PC-3 (cell line): Measurements from ENCODE around the gene RTF2.

ENCODE experiments used
- CTCF ChIP-seq: fragments of 300-600 bp; sonication (generic); conservative IDR thresholded peaks from 2 replicates; pipeline ENCODE4 v1.5.1; 2017; ENCODE audit warnings: antibody characterized with exemption, low read depth, mild to moderate bottlenecking, low read length
- EZH2 ChIP-seq: fragments of 300-600 bp; sonication (generic); IDR thresholded peaks from one replicate; pipeline ENCODE4 v1.6.1; 2017; ENCODE audit warnings: antibody characterized with exemption, mild to moderate bottlenecking, low read length; ENCODE audit not compliant: unreplicated experiment
- EZH2phosphoT487 ChIP-seq: fragments of 300-600 bp; sonication (generic); IDR thresholded peaks from 2 replicates; pipeline ENCODE4 v1.6.1; 2018; ENCODE audit warnings: mild to moderate bottlenecking, antibody characterized with exemption, low read length, borderline replicate concordance

- TF ChIP-seq CTCF (no peak), EZH2phosphoT487 (no peak), EZH2 (no peak)
Observed at GRCh38 chr20:56551571-56551970, 83.1 kb downstream of the RTF2 start.
